ENCODE measurements around the gene SENP3. TPM values are rescaled to one million over a fixed set of nuclear protein-coding genes. Genes with fewer than 3 reads are reported as not detected.

Gene SENP3
- total and polyA plus RNA-seq, 3 donors from 2014 or later, result 77.4 to 108 (median 83.5) TPM

- 45 to 55% methylated on average over 14 to 19 of the region's 19 CpGs for WGBS, 2 donors
- DNase-seq, result no peak
- no peak overlapping the region for H3K4me3 ChIP-seq
- intact Hi-C loops (cut with DNase I; ENCODE audit: low total_unique reads), result loop anchor here (5.0 kb wide), 1 partner anchor 45 kb away; no protein-coding TSS in a partner anchor
- no peaks in the 10 kb centered on the region for H3K36me3 ChIP-seq (ENCODE audit: low read depth, missing control alignments)
- peak overlapping the region; percentile 86 to 92 for H3K27ac ChIP-seq
- H3K9me3 ChIP-seq, result no peaks in the 10 kb centered on the region
- peaks cover 36% of the 10 kb centered on the region for H3K4me1 ChIP-seq
- no peaks in the 10 kb centered on the region for H3K27me3 ChIP-seq
- TF ChIP-seq POLR2A (IDR thresholded peaks at IDR 0.05), result no peak
- TF ChIP-seq CTCF (IDR thresholded peaks at IDR 0.05), result no peak
Observed at GRCh38 chr17:7557147-7557764, 4.5 kb upstream of the SENP3 start.

GRCh38 chr17:7557775-7558543 lies 3.8 kb upstream of the SENP3 start:
- H3K4me1 ChIP-seq, result peaks cover 43% of the 10 kb centered on the region
- H3K9me3 ChIP-seq, result no peaks in the 10 kb centered on the region
- no peaks in the 10 kb centered on the region for H3K36me3 ChIP-seq (ENCODE audit: low read depth, missing control alignments)
- TF ChIP-seq POLR2A (IDR thresholded peaks at IDR 0.05) (no peak), CTCF (IDR thresholded peaks at IDR 0.05) (no peak)
- H3K4me3 ChIP-seq, result no peak overlapping the region
- no peaks in the 10 kb centered on the region for H3K27me3 ChIP-seq
- 27 to 30% methylated on average over 21 of the region's 21 CpGs for WGBS, 2 donors
- DNase-seq, result peak; percentile 81
- intact Hi-C loops (cut with DNase I; ENCODE audit: low total_unique reads), result loop anchor here (5.0 kb wide), 1 partner anchor 46 kb away; no protein-coding TSS in a partner anchor
- H3K27ac ChIP-seq, result peak overlapping the region; percentile 86 to 92

- Histone ChIP-seq H3K27ac (peak within 1 kb of the TSS; percentile 86 to 92), H3K27me3 (no peaks in the 10 kb centered on the region), H3K36me3 (ENCODE audit: low read depth, missing control alignments) (no peaks in the 10 kb centered on the region), H3K4me1 (peaks cover 51% of the 10 kb centered on the region), H3K9me3 (no peaks in the 10 kb centered on the region), H3K4me3 (no peak within 1 kb of the TSS)
- WGBS, 2 donors, result 53 to 67% methylated on average over 12 to 16 of the region's 16 CpGs
- intact Hi-C loops (cut with DNase I; ENCODE audit: low total_unique reads), result loop anchor here (5.0 kb wide), 1 partner anchor 46 kb away; no protein-coding TSS in a partner anchor
- no peak for TF ChIP-seq POLR2A (IDR thresholded peaks at IDR 0.05)
- TF ChIP-seq CTCF (IDR thresholded peaks at IDR 0.05), result no peak
- DNase-seq, result peak; percentile 40
Observed at GRCh38 chr17:7558544-7559319, 3.0 kb upstream of the SENP3 start, which contains the start of gene TNFSF13. Gene TNFSF13, plus strand, starts transcription at chr17:7558750. Its CDS starts 290 bp downstream, at chr17:7559040.

GRCh38 chr17:7559320-7560171 lies 2.2 kb upstream of the SENP3 start:
- no peaks in the 10 kb centered on the region for H3K36me3 ChIP-seq (ENCODE audit: low read depth, missing control alignments)
- H3K27ac ChIP-seq, result peak overlapping the region; percentile 86 to 92
- no peaks in the 10 kb centered on the region for H3K9me3 ChIP-seq
- H3K27me3 ChIP-seq, result no peaks in the 10 kb centered on the region
- DNase-seq, result no peak
- 58 to 61% methylated on average over 18 of the region's 18 CpGs for WGBS, 2 donors
- intact Hi-C loops (cut with DNase I; ENCODE audit: low total_unique reads), result loop anchor here (5.0 to 10.0 kb wide), 2 partner anchors 47 to 205 kb away; partner anchors contain the start of genes KCTD11 and TMEM95
- H3K4me3 ChIP-seq, result no peak overlapping the region
- H3K4me1 ChIP-seq, result peaks cover 53% of the 10 kb centered on the region
- no peak for TF ChIP-seq POLR2A (IDR thresholded peaks at IDR 0.05)
- no peak for TF ChIP-seq CTCF (IDR thresholded peaks at IDR 0.05)

Data from testis (tissue), 3 donors.